DOHH2 (cell line): ENCODE results near the gene PCCB.

Experiments
- CTCF ChIP-seq: fragments of 200-600 bp; sonication (generic); IDR thresholded peaks from one replicate; pipeline ENCODE4 v1.5.1; 2014; ENCODE audit warnings: antibody characterized with exemption, mild to moderate bottlenecking, low read depth, low read length; ENCODE audit not compliant: poor library complexity, severe bottlenecking
- EZH2phosphoT487 ChIP-seq: fragments of 200-600 bp; sonication (generic); IDR thresholded peaks from 2 replicates; pipeline ENCODE4 v1.6.1; 2017; ENCODE audit warnings: borderline replicate concordance, mild to moderate bottlenecking, antibody characterized with exemption, low read length, moderate library complexity, mixed read lengths

- TF ChIP-seq CTCF = no peak
- no peak for TF ChIP-seq EZH2phosphoT487
Observed at GRCh38 chr3:136249593-136249992, 547 bp upstream of the PCCB start.
